AG04450 (cell line): Measurements from ENCODE around the gene CD248. TPM values are rescaled to one million over a fixed set of nuclear protein-coding genes. Genes with fewer than 3 reads are reported as not detected.
A peak's percentile ranks its signal among the peaks of the same experiment; 100 is the strongest.

Experiments used
- CTCF ChIA-PET: fragments of 300-600, 350-600 bp; formaldehyde crosslinking; extraction: SDS; loops from one replicate; lab custom pipeline; 2022; ENCODE audit warnings: antibody characterized with exemption, inconsistent platforms; lab: Charles Lee
- POLR2A ChIA-PET: fragments of 350-600 bp; formaldehyde crosslinking; extraction: SDS; loops from one replicate; lab custom pipeline; 2021; ENCODE audit warnings: antibody characterized with exemption, inconsistent platforms; lab: Yijun Ruan, JAX
- DNase-seq: peaks from one replicate; pipeline ENCODE4 v3.0.0-alpha.2; 2011; ENCODE audit warnings: low read depth, low spot score
- H3K27ac ChIP-seq: one replicate; pipeline ENCODE4 v1.5.1; 2012; ENCODE audit warnings: low read depth, low read length, control low read depth
- H3K27me3 ChIP-seq: one replicate; pipeline ENCODE4 v1.6.0; 2012; ENCODE audit warnings: low read length; ENCODE audit not compliant: control insufficient read depth, insufficient read depth
- H3K4me3 ChIP-seq: 2 replicates; pipeline ENCODE4 v1.5.1; 2011; ENCODE audit warnings: mild to moderate bottlenecking, low read depth, low read length, control low read depth
- H3K9me3 ChIP-seq: 2 replicates; pipeline ENCODE4 v1.5.1; 2012; ENCODE audit warnings: low read length; ENCODE audit not compliant: control insufficient read depth, insufficient read depth
- CTCF ChIP-seq: IDR thresholded peaks from 2 replicates; pipeline ENCODE4 v1.5.1; 2011; ENCODE audit warnings: low read depth, low read length, control low read depth, inconsistent platforms
- polyA plus RNA-seq: library from polyadenylated mRNA; depleted of rRNA; stranded (reverse); fragments of >200 nt; gene quantifications from 2 replicates; pipeline ENCODE4 v1.2.3, GENCODE V29; 2011

Gene CD248
- polyA plus RNA-seq, 1 experiment = 105 TPM

GRCh38 chr11:66339686-66340483, 23.0 kb upstream of the CD248 start:
- no peak overlapping the region for H3K27ac ChIP-seq
- peaks cover 6% of the 10 kb centered on the region; the same call in 1 of the 2 replicates for H3K9me3 ChIP-seq
- DNase-seq = no peak
- ChIA-PET POLR2A (no interaction called here), CTCF (interaction anchor here (1.1 to 1.5 kb wide), 3 partner anchors 11 to 46 kb away, joined by 3 read pairs; no protein-coding TSS in a partner anchor)
- no peak overlapping the region for H3K4me3 ChIP-seq
- no peak for TF ChIP-seq CTCF
- H3K27me3 ChIP-seq = no peaks in the 10 kb centered on the region

- TF ChIP-seq CTCF = no peak
- POLR2A ChIA-PET = interaction anchor here (1.3 kb wide), 1 partner anchor 9 kb away, joined by 4 read pairs; no protein-coding TSS in a partner anchor
- Histone ChIP-seq H3K4me3 (no peak overlapping the region), H3K27me3 (no peaks in the 10 kb centered on the region), H3K27ac (peak overlapping the region; percentile 21), H3K9me3 (peaks cover 3% of the 10 kb centered on the region; the same call in 1 of the 2 replicates)
- CTCF ChIA-PET = interaction anchor here (1.1 to 1.2 kb wide), 2 partner anchors 10 to 47 kb away, joined by 3 read pairs; no protein-coding TSS in a partner anchor
- no peak for DNase-seq
Observed at GRCh38 chr11:66339162-66339675, 22.4 kb upstream of the CD248 start.

- peak overlapping the region; percentile 97 for H3K27ac ChIP-seq
- ChIA-PET CTCF (interaction anchor here (1.1 to 1.6 kb wide), 3 partner anchors 26 to 48 kb away, joined by 5 to 7 read pairs (median 6); no protein-coding TSS in a partner anchor), POLR2A (interaction anchor here (0.7 to 1.8 kb wide), 3 partner anchors 10 to 49 kb away, joined by 4 to 11 read pairs (median 4); partner anchors contain the start of gene YIF1A)
Observed at GRCh38 chr11:66338276-66339161, 21.7 kb upstream of the CD248 start.

More at GRCh38 chr11:66338276-66339161, 21.7 kb upstream of the CD248 start:
- H3K9me3 ChIP-seq = peaks cover 3% of the 10 kb centered on the region; the same call in 1 of the 2 replicates
- no peak for DNase-seq
- TF ChIP-seq CTCF = no peak
- no peaks in the 10 kb centered on the region for H3K27me3 ChIP-seq
- H3K4me3 ChIP-seq = no peak overlapping the region
